Stimulated activated naive CD4-positive, alpha-beta T cell (primary cell): ENCODE data around the gene MDFI.

Experiments
- DNase-seq, 6 experiments: peaks; one replicate each; lab custom pipeline; 2025; lab: John Stamatoyannopoulos, UW

Gene MDFI, protein sequence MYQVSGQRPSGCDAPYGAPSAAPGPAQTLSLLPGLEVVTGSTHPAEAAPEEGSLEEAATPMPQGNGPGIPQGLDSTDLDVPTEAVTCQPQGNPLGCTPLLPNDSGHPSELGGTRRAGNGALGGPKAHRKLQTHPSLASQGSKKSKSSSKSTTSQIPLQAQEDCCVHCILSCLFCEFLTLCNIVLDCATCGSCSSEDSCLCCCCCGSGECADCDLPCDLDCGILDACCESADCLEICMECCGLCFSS

DNA sequence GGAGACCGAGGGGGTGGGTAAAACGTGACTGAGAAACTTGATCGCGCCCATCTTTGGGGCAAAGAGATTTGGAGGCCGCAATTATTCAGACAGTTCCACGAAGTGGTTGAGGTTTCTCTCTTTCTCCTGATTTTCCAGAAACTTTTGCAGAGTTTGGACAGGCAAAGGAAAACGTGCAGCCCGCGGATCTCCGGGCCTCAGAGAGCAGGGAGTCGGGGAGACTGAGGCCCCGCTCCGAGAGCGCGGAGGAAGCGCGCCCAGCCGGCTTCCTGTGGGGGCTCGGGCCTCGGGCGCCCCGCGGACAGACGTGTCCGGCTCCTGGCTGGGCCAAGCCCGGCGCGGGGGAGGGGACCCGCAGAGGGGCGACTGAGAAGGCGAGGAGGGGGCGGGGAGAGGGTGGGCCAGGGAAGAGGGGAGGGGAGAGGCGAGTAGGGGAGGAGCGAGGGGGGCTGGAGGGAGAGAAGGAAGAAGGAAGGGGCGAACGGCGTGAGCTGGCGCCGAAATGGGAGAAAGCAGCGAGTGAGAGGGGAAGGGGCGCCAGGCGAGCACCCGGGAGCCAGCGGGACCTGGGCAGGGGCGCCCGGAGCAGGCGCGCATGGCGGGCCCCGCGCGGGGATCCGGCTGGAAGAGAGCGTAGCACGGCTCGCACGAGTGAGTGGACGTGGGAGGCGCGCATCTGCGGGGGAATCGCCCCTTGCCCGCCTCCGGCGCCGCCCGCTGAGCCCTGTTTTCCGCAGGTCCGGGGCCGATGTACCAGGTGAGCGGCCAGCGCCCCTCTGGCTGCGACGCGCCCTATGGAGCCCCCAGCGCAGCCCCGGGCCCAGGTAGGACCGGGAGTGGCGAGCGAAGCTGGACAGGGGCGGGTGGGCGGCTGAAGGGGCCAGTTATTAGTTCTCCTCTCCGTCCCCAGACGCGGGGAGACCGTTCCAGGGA, at the start of gene MDFI:
TSS of gene MDFI (plus strand) at position 467 of the 933 bp plus-strand sequence. CDS start at position 749, 282 bp downstream.
- DNase-seq, result no peak

DNA sequence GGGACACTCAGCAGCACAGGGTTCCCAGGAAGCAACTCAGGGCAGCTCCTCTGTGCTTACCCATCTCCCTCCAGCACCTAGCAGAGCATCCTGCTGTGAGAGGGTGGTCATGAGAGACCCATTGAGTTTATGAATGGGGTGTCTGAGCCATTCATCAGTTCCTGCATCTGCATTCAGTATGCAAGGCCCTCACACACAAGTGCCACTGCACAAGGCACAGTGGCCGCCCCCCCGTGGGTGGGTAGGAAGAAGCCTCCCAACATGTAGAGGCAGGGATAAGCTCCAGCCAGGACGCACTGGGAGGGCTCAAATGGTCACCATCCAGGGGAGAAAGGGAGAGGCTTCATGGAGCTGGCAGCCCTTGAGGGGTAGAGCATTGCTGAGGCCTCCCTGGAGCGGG, 49.0 kb upstream of the MDFI start:
- no peak for DNase-seq

DNA sequence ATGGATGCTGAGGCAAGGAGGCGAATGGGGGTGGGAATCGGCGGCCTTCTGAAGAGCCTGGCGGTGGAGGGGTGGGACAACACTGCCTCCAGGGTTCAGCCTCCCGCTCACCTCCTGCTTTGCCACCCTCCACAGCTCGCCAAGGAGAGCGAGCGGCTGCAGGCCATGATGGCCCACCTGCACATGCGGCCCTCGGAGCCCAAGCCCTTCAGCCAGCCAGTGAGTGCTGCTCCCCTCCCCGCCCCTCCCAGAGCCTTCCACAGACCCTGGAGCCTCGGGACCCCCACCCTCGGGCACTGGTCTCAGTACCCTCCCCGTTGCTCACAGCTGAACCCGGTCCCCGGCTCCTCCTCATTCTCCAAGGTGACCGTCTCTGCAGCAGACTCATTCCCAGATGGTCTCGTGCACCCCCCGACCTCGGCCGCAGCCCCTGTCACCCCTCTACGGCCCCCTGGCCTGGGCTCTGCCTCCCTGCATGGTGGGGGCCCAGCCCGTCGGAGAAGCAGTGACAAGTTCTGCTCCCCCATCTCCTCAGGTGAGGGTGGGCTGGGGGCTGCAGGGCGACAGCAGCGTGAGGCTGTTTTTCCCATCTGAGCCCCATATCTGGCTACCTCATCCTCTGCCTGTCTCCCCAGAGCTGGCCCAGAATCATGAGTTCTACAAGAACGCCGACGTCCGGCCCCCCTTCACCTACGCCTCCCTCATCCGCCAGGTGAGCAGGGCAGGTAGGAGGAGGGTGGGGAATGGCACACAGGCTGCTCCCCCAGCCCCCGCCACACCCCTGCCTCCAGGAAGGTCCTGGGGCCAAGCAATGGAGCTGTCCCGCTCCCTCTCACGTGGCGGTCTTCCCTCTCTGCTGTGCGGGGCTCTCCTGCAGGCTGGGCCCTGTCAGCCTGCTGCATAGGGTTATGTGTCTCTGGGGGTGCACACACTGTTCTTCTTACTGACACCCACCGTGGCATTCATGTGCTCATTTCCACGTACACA, 48.3 kb upstream of the MDFI start:
- no peak for DNase-seq

DNA sequence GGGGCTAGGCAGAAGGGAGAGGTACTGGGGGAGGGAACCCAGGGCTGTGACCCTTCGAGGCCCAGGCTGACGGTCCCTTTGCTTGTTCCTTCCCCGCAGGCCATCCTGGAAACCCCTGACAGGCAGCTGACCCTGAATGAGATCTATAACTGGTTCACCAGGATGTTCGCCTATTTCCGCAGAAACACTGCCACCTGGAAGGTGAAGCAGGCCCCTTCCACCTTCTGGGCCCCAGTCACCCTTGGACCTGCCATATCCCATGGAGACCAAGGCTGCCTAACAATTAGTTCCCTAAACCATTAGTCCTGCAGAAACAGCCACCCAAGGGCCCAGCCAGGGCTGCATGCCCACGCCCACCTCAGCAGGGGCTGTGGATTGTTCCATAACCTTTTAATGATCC, 47.1 kb upstream of the MDFI start:
- DNase-seq, result no peak

DNA sequence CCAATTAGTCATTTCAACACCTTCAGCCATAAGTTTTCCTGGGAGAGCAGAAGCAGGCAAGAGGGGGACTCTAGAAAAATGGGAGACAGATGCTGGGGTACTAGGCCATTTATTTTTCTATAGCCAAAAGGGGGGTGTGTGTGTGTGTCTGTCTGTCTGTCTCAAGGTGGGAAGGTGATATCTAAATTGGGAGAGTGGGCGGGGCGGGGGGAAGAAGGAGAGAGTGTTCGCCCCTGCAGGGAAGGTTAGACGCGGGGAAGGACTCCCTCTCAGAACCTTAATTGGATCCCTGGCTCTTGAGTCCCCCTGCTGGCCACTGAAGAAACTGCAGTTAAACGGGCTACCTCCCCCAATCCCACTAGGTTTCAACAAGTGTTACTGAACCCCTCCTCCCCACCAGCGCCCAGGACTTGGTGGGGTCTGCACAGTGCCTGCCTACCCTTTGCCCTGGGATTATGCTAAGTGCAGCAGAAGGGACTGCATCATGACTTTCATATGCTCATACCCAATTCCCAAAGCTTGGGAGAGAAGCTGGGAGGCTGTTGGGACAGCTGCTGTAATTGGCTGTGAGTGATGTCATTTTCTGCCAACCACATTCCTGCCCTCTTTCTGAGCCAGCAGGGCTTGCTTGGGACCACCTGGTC, 46.3 kb upstream of the MDFI start:
- peak; percentile 37 to 80 (median 65) for DNase-seq

DNA sequence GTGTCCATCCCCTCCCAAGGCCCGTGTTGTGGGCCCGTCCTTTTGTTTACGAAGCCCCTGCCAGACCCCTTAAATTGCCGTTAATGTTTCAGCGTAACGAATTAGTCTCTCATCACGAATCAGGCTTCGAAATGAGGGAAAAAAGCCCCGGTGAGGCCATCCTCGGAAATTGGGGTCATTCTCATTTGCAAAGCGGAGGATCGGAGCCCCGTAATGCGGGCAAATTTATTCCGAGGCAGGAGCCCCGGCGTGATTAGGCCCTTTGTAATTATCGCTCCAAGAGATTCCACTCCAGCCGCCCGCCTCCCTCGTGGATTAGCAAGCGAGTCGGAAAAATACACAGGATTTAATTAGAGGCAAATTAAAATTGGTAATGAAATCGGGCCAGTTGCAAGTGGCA, 44.9 kb upstream of the MDFI start:
- DNase-seq, result no peak

DNA sequence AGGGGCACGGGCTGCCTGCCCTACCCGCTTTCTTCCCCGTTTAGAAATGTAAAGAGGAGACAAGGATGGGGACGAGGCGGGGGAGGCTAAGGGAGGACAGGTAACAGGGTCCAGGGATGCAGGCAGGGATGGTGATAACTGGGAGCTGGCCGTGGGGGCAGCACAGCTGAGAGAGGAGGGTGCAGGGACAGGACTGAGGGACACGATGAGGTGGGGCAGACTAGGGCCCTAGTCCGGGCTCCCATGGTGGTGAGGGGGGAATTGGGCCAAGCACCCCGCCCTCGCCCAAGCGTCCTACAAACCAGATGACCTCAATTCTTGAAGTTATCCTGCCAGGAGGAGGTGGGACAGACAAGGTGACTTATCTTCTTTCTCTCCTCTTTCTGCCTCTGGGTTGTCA, 44.4 kb upstream of the MDFI start:
- no peak for DNase-seq

DNA sequence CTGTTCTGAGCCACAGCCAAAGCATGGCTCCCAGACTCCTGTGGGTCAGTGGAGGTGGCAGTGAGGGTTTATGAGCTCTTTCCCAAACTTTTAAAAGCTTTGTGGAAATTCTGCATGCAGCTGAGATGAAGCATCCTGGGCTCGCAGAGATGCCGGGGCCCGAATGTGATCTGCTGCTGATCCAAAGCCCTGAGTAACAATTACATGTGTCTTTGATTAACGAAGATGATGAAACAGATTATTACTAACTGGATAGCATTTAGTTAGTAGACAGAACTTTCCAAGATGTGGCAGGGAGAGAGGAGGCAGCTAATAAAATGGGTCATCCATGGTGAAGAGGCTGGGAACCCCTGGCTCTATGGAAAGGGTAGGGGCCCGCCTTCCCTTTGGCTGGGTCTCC, 43.9 kb upstream of the MDFI start:
- DNase-seq, result no peak

DNA sequence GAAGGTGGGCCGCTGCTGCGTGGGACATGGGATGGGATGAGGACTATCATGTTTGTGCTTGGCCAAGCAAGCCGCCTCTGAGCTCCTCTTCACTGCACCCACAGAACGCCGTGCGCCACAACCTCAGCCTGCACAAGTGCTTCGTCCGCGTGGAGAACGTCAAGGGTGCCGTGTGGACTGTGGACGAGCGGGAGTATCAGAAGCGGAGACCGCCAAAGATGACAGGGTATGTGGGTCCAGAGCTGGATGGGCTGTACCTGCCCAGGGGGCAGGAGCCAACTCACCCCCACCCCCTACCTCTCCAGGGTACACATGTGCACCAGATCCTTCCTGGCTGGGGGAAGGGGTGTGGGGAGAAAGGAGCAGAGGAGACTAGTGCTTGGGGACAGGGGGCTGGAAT, 43.5 kb upstream of the MDFI start:
- DNase-seq, result no peak

DNA sequence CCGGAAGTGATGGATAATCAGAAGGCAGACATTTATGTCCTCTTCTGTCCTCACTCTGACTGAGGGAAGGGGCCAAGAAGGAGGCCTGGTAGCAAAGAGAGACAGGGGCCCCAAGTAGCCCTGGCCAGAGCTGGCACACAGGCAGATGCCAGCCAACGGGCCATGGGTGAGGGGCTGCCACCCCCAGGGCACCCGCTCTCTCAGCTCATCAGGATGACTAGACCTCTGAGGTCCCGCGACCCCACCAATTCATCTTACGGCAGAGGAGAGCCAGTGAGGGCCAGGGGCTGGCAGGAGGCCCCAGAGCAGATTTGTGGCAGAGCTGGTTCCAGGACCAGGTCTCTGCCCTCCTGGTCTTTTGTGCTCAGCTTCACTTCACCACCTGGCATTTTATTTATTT, 43.1 kb upstream of the MDFI start:
- no peak for DNase-seq

DNA sequence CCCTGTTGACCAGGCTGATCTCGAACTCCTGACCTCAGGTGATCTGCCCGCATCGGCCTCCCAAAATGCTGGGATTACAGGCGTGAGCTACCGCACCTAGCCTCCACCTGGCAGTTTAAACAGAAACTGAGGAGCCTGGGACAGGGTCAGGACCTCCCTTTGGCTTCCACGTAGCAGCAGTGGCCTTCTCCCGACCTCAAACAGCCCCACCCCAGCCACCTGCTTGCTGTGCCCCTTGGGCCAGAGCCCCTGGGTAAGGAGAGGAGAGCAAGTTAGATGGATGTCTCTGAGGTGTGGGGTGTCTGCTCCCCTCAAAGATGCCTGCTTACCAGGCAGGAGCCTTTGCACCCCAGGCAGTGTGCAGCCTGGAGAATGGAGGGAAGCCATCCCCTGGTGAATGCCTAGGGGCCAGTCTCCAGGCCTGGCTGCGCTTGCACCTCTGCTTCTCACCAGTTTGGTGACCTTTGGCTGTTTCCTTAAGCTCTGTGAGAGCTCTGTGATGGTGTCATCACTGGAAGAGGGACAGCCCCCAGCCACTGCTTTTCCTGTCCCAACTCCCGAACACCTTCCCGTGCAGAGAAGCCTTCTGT, 42.1 kb upstream of the MDFI start:
- DNase-seq, result no peak

DNA sequence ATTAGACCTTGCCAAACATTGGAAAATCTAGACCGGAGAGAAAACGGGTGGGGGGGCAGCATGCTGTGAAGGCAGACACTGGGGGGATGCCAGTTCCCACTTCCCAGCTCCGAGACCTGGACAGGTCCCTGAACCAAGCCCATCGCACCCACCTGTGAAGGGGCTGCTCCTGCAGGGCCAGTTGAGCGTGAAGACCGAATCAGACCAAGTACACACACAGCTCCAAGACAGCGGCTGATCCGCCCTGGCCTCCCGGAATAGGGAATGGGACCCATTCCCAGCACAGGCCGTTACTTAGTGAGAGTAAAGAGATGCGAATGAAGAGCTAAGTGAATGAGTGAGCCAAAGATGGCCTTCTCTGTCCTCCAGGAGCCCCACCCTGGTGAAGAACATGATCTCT, 41.5 kb upstream of the MDFI start:
- no peak for DNase-seq

DNA sequence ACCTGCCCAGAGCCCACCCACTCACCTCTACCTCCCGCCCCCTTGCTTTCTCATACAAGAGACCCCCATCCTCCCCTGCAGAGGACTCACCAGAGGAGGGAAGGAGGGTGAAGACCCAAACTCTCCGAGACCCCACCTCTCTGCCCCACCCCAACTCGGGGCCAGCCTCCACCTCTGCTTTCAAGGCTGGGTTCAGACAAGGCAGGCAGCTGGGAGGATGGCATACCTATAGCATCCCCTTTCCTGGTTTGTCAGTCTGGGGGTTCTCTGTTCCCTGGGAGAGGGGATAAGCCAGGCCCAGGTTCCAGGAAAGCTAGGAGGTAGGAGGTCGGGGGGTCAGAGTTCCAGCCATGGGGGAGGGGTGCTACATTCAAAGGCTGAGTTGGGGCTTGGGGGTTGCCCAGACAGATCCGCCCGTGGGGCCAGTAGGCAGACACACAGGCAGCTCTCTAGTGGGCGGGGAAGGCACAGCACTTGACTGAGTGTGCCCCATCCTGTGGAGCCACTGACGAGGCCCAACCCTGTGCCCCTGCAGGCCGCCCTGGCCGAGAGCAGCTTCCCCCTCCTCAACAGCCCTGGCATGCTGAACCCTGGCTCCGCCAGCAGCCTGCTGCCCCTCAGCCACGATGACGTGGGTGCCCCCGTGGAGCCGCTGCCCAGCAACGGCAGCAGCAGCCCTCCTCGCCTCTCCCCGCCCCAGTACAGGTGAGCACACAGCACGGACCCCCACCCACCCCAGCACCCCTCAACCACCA, 40.8 kb upstream of the MDFI start:
- no peak for DNase-seq

DNA sequence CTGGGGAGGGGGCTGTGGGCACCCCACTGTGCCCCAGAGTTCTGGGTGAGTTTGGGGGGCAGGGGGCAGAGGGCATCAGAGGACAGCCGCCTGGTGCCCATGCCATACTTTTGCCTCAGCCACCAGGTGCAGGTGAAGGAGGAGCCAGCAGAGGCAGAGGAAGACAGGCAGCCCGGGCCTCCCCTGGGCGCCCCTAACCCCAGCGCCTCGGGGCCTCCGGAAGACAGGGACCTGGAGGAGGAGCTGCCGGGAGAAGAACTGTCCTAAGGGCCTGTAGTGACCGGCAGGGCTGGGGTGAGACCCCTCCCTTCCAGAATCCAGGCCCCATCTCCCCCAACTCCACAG, 39.6 kb upstream of the MDFI start:
- no peak for DNase-seq

DNA sequence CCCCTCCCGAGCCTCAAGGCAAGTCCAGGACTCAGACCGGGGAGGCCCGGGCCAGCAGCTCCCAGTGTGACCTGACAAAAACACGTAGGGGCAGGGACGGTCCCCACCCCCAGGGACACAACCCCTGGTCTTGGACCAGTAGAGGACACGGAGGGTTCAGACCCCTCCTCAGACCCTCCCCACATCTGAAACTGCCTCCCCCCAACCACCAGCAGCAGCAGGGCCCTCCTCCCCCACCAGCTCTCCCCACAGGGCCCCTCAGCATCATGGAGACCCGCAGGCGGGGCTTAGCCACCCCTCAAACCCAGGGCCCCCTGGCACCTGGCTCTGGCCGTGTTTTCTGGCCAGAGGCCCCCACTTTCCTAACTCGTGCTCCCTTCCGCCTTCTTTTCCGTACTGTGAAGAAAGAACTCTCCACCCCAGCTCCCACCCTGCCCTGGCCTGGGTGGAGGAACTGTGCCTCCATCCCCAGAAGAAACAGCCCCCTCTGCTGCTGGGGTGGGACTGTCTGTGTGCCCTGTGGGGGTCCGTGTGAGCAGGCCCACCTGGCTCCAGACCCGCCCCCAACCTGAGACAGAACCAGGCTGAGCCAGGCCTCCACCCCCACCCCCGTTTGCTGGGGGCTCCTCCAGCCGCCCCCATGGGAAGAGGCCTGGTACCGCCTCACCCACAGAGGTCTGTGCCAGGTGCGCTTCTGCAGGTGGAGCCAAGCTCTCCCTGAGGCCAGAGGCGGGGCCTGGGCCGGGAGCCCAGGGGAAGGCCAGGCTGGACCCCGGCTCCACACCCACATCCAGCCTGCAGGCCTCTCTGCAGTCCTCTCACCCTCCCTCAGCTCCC, 39.0 kb upstream of the MDFI start:
- no peak for DNase-seq

DNA sequence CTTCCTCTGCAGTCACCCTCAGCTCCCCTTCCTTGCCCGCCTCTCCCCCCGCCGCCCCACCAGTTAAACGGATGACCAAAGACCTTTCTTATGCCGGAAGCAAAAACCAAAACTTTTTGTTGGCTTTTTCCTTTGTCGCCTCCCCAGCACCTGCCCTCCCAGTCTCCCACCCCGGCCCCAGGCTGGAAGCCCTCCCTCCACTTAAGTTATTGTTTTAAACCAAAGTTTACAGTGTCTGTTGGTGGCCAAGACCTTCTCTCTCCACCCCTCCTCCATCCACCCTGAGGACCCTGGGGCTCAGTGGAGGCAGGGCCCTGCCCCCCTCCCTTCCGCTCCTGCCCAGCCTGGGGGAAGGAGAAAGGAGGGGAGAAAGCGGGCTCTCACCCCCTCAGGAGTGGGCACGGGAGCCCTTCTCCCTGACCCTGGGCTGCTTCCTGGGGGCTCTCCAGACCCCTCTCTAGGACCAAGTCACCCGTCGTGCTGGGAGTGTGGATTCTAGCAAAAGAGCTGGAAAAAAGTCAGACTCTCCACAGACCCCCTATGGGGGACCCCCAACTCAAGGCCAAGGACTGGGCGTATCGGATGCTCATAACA, 38.3 kb upstream of the MDFI start:
- no peak for DNase-seq

DNA sequence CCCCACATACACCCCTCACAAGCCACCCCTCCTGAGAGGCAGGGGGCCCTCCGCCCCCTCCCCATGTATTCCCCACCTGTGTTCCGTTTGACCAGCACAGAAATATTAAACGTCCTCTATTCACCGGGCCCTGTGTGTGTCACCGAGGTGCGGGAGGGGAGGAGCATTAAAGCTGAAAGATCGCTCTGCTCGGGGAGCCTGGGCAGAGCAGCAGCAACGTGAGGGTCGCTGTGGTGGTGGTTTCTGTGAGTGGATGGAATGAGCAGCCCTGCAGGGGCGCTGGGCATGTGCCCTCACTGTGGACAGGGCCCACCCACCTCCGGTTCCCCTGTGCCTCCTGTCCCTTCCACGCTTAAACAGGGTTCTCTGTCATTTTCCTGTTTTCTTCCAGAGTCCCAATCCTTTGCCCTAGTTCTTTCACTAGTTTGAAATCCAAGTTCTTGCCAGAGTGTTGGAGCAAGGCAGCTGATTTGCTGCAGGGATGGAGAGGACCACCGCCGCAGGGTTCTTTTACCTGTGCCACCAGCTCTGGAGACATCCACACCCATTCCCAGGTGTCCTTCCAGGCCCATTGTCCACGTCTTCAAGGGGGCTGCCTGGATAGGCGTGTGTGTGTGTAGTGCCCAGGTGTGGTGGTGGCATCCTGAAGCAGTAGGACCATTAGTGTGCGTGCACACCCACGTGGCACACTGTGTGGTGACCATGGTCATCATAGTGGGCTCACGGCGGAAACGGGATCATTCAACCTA, 37.6 kb upstream of the MDFI start:
- no peak for DNase-seq

DNA sequence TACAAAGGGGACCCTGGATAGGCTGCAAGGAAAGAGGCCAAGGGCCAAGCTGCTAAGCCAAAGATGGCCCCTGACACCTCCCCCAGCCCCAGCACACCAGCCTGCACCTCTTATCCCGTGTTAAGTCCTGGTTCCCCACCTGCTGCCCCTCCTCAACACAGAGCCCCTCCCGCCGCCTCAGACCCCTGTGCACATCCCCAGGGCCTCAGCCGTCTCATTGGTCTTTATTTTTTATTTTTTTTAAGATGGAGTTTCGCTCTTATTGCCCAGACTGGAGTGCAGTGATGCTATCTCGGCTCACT, 37.1 kb upstream of the MDFI start:
- no peak for DNase-seq

DNA sequence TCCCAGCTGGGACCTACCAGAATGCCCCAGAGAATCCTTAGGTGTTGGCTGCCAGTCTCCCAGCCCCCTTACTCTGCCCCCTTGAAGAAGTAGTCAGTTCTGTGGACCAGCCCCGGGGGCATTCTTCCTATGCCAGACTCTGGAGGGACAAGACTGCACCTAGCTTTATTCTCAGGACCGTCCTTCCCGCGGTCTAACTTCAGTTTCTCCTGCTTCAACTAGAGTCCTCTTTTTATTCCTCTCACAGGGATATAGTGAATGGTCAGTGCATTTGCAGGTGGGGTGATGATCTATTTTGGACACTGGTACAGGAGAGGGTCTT, 35.9 kb upstream of the MDFI start:
- no peak for DNase-seq
